ENCODE results near the gene ZBTB47. TPM values are rescaled to one million over a fixed set of nuclear protein-coding genes. Genes with fewer than 3 reads are reported as not detected.

ZBTB47 gene
- polyA plus RNA-seq (2013, experiment 1 of 2) = 2.7 TPM
- polyA plus RNA-seq (2013, experiment 2 of 2) = 2.8 TPM

DNA sequence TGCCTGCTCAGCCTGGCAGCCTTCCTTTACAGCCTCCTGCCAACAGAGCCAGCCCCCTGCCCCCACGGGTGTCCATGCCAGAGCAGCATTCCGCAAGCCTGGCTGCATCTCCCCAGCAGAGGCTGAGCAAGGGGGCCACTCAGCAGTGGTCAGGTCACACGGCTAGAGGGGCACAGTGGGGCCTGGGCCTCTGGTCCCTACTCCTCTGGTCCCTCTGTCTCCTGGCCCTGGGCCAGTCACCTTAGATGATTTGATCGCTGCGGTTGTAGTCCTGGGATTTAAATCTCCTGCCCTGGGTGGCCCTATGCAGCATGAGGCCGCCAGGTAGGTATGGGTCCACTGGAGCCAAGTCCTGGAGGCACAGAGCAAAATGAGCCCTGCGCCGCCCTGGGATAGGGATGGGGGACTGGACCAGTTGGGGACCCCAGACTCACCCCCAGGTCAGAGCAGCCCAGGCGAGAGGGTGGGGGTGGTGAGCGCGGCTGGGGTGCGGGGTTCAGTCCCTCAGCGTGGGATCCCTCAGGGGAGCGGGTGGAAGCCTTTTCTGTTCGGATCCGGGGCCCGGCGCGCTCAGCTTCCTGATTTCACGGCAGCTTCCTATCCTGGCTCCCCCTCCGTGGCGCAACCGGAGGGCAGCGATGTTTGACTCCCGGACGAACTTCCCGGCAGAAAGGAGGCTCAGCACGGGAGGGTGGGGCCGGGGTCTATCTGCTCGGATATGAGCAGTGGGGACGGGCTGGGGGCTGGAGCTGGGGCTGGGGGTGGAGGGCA lies at the start of gene ZBTB47:
Gene ZBTB47 (plus strand): TSS at position 138 of the 771 bp plus-strand sequence. CDS start 4,659 bp downstream, outside the sequence.
- no peak within 1 kb of the TSS for H2BK5ac ChIP-seq (ENCODE audit: low read length)
- no peaks in the 10 kb centered on the region for H3K27me3 ChIP-seq (ENCODE audit: control insufficient read depth in 3 of 3, insufficient read depth in 3 of 3, low read depth in 1 of 3, low read length in 3 of 3)
- no peak for DNase-seq (ENCODE audit: low spot score)
- peaks cover 18 to 24% of the 10 kb centered on the region in 2 donors for H3K4me1 ChIP-seq (ENCODE audit: control insufficient read depth in 2 of 2, insufficient read depth in 1 of 2, low read depth in 1 of 2, low read length in 2 of 2)
- peak within 1 kb of the TSS; percentile 60 for H2BK12ac ChIP-seq (ENCODE audit: low read length)
- H4K8ac ChIP-seq (ENCODE audit: low read depth, low read length) = peak within 1 kb of the TSS; percentile 23
- H3K36me3 ChIP-seq (replicated peaks in 1 of 2; ENCODE audit: control insufficient read depth in 2 of 2, insufficient read depth in 2 of 2, low read length in 2 of 2) = peaks cover 5 to 22% of the 10 kb centered on the region in 2 donors
- no peak within 1 kb of the TSS for H3K27ac ChIP-seq (replicated peaks; ENCODE audit: low read length)
- peak within 1 kb of the TSS; percentile 94 for H2AFZ ChIP-seq (ENCODE audit: low read length)
- peak within 1 kb of the TSS; percentile 65 to 87 for H3K4me3 ChIP-seq (ENCODE audit: low read length in 2 of 2)
- peak within 1 kb of the TSS; percentile 91 for H2BK15ac ChIP-seq (ENCODE audit: low read length)
- H3K79me1 ChIP-seq (ENCODE audit: low read depth, low read length) = peaks cover 4% of the 10 kb centered on the region
- peak within 1 kb of the TSS; percentile 94 for H3K9ac ChIP-seq (ENCODE audit: low read depth, low read length, poor library complexity)
- peak within 1 kb of the TSS; percentile 98 for H3K14ac ChIP-seq (ENCODE audit: low read length)
- peak within 1 kb of the TSS; percentile 58 for H4K91ac ChIP-seq (ENCODE audit: low read depth, low read length, poor library complexity)
- H3K9me3 ChIP-seq (replicated peaks in 1 of 2; ENCODE audit: control insufficient read depth in 2 of 2, insufficient read depth in 1 of 2, low read depth in 1 of 2, low read length in 2 of 2) = no peaks in the 10 kb centered on the region
- H2BK120ac ChIP-seq (ENCODE audit: low read depth, low read length) = peak within 1 kb of the TSS; percentile 58
- peak within 1 kb of the TSS; percentile 16 for H3K23ac ChIP-seq (ENCODE audit: low read depth, low read length, poor library complexity)
- no CpG with 5 or more reads among the region's 31 CpGs for WGBS, 2 donors (ENCODE audit: extremely low coverage in 2 of 2, insufficient read length in 2 of 2, insufficient replicate concordance in 1 of 2)
- peak within 1 kb of the TSS; percentile 98 for H3K18ac ChIP-seq (ENCODE audit: low read length)
- peak within 1 kb of the TSS; percentile 57 for H3K4ac ChIP-seq (ENCODE audit: low read length)
- peak within 1 kb of the TSS; percentile 87 for H3K4me2 ChIP-seq (ENCODE audit: insufficient read depth, low read length, poor library complexity, severe bottlenecking)
- H2AK5ac ChIP-seq (ENCODE audit: low read depth, low read length) = peak within 1 kb of the TSS; percentile 93

DNA sequence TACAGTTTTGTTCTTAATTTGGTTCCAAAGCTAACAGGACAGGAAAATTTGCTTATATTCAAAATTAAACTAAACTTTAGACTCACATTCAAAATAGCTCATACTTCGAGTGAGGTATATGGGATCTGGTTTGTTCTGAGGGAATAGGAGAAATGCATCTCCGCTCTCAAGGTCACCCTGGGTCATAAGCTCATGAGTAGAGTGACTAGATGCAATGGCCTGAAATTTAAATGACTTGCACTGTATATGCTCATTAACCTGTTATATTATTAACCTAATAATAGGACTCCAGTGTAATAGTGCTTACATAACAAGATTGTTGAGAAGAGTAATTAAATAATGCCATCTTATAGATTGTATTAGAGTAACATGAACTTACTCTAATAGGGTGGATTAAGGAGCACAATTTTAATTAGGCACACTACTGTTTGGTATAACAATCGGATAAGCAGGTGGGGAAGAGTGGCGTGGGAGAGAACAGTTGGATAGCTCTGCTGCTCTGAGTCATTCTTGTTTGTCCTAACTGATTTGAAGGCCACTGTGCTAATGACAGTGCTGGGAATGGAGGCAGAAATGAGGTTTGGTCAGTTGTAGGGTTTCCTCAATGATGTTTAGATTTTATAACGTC lies 47.8 kb upstream of the ZBTB47 start:
- Histone ChIP-seq H3K36me3 (replicated peaks in 1 of 2; ENCODE audit: control insufficient read depth in 2 of 2, insufficient read depth in 2 of 2, low read length in 2 of 2) (peaks cover 2 to 83% of the 10 kb centered on the region in 2 donors), H3K27ac (replicated peaks; ENCODE audit: low read length) (no peak overlapping the region), H2BK120ac (ENCODE audit: low read depth, low read length) (no peak overlapping the region)

DNA sequence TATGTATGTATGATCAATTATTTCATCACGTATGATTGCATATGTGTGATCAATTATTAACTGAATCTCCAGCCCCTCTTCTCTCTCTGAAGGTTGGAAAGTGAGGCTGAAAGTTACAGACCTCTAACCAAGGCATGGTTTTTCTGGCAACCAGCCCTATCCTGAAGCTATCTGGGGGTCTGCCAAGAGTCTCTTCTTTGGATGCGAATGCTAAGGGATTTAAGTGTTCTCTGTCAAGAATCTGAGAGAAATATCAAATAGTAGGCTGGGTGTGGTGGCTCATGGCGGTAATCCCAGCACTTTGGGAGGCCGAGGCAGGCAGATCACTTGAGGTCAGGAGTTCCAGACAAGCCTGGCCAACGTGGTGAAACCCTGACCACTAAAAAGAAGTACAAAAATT lies 44.9 kb upstream of the ZBTB47 start:
- H2BK12ac ChIP-seq (ENCODE audit: low read length) = no peak overlapping the region
- peaks cover 0 to 7% of the 10 kb centered on the region in 2 donors for H3K9me3 ChIP-seq (replicated peaks in 1 of 2; ENCODE audit: control insufficient read depth in 2 of 2, insufficient read depth in 1 of 2, low read depth in 1 of 2, low read length in 2 of 2)
- no peak overlapping the region for H3K18ac ChIP-seq (ENCODE audit: low read length)
- no peaks in the 10 kb centered on the region for H3K4me1 ChIP-seq (ENCODE audit: control insufficient read depth in 2 of 2, insufficient read depth in 1 of 2, low read depth in 1 of 2, low read length in 2 of 2)
- no peak overlapping the region for H4K8ac ChIP-seq (ENCODE audit: low read depth, low read length)
- no peak overlapping the region for H3K9ac ChIP-seq (ENCODE audit: low read depth, low read length, poor library complexity)
- H3K36me3 ChIP-seq (replicated peaks in 1 of 2; ENCODE audit: control insufficient read depth in 2 of 2, insufficient read depth in 2 of 2, low read length in 2 of 2) = peaks cover 2 to 94% of the 10 kb centered on the region in 2 donors
- no peak overlapping the region for H3K4me2 ChIP-seq (ENCODE audit: insufficient read depth, low read length, poor library complexity, severe bottlenecking)
- H2AFZ ChIP-seq (ENCODE audit: low read length) = no peak overlapping the region
- H2BK15ac ChIP-seq (ENCODE audit: low read length) = no peak overlapping the region
- no peak overlapping the region for H3K23ac ChIP-seq (ENCODE audit: low read depth, low read length, poor library complexity)
- no peak overlapping the region for H3K4ac ChIP-seq (ENCODE audit: low read length)
- H3K79me1 ChIP-seq (ENCODE audit: low read depth, low read length) = no peaks in the 10 kb centered on the region
- WGBS, 2 donors (ENCODE audit: extremely low coverage in 2 of 2, insufficient read length in 2 of 2, insufficient replicate concordance in 1 of 2) = no CpG with 5 or more reads among the region's 5 CpGs
- no peak overlapping the region for H2AK5ac ChIP-seq (ENCODE audit: low read depth, low read length)
- no peak overlapping the region for H2BK120ac ChIP-seq (ENCODE audit: low read depth, low read length)
- no peak overlapping the region for H3K27ac ChIP-seq (replicated peaks; ENCODE audit: low read length)
- no peak overlapping the region for H3K14ac ChIP-seq (ENCODE audit: low read length)
- no peak overlapping the region for H2BK5ac ChIP-seq (ENCODE audit: low read length)
- no peaks in the 10 kb centered on the region for H3K27me3 ChIP-seq (ENCODE audit: control insufficient read depth in 3 of 3, insufficient read depth in 3 of 3, low read depth in 1 of 3, low read length in 3 of 3)
- no peak overlapping the region for H3K4me3 ChIP-seq (ENCODE audit: low read length in 2 of 2)
- H4K91ac ChIP-seq (ENCODE audit: low read depth, low read length, poor library complexity) = no peak overlapping the region
- DNase-seq (ENCODE audit: low spot score) = no peak

More for the DNA sequence above, 47.8 kb upstream of the ZBTB47 start:
- Histone ChIP-seq H3K4ac (ENCODE audit: low read length) (no peak overlapping the region), H3K27me3 (ENCODE audit: control insufficient read depth in 3 of 3, insufficient read depth in 3 of 3, low read depth in 1 of 3, low read length in 3 of 3) (no peaks in the 10 kb centered on the region), H2AK5ac (ENCODE audit: low read depth, low read length) (no peak overlapping the region), H3K14ac (ENCODE audit: low read length) (no peak overlapping the region), H2BK12ac (ENCODE audit: low read length) (no peak overlapping the region), H3K4me2 (ENCODE audit: insufficient read depth, low read length, poor library complexity, severe bottlenecking) (no peak overlapping the region), H3K23ac (ENCODE audit: low read depth, low read length, poor library complexity) (no peak overlapping the region), H2BK5ac (ENCODE audit: low read length) (no peak overlapping the region), H3K9me3 (replicated peaks in 1 of 2; ENCODE audit: control insufficient read depth in 2 of 2, insufficient read depth in 1 of 2, low read depth in 1 of 2, low read length in 2 of 2) (peaks cover 0 to 13% of the 10 kb centered on the region in 2 donors), H4K8ac (ENCODE audit: low read depth, low read length) (no peak overlapping the region), H3K79me1 (ENCODE audit: low read depth, low read length) (no peaks in the 10 kb centered on the region), H3K9ac (ENCODE audit: low read depth, low read length, poor library complexity) (no peak overlapping the region), H2AFZ (ENCODE audit: low read length) (no peak overlapping the region), H3K18ac (ENCODE audit: low read length) (no peak overlapping the region), H2BK15ac (ENCODE audit: low read length) (no peak overlapping the region), H3K4me1 (ENCODE audit: control insufficient read depth in 2 of 2, insufficient read depth in 1 of 2, low read depth in 1 of 2, low read length in 2 of 2) (peaks cover 3% of the 10 kb centered on the region in 2 donors), H3K4me3 (ENCODE audit: low read length in 2 of 2) (no peak overlapping the region), H4K91ac (ENCODE audit: low read depth, low read length, poor library complexity) (no peak overlapping the region)
- no CpG with 5 or more reads among the region's 5 CpGs for WGBS, 2 donors (ENCODE audit: extremely low coverage in 2 of 2, insufficient read length in 2 of 2, insufficient replicate concordance in 1 of 2)
- DNase-seq (ENCODE audit: low spot score) = no peak

DNA sequence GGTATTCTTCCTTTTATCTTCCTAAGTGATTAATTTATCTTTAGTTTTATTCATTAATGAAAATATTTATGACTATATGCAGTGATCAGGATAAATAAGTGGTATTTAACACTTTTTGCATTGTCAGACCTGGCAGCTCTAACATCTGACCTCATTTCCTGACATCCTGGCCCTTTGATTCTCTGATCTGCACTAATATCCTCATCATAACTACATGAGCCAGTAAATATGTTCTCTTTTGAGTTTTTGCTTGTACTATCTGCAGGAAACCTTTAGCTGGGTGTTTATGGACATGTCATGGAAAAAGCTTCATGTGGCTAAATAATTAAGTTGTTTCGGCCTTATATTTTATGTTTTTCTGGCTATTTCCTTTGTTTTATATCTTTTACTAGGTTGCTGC lies 42.5 kb upstream of the ZBTB47 start:
- no peak overlapping the region for H3K23ac ChIP-seq (ENCODE audit: low read depth, low read length, poor library complexity)
- no peak overlapping the region for H3K27ac ChIP-seq (replicated peaks; ENCODE audit: low read length)
- H2AK5ac ChIP-seq (ENCODE audit: low read depth, low read length) = no peak overlapping the region
- H3K4ac ChIP-seq (ENCODE audit: low read length) = no peak overlapping the region
- no peak overlapping the region for H2AFZ ChIP-seq (ENCODE audit: low read length)
- H2BK120ac ChIP-seq (ENCODE audit: low read depth, low read length) = no peak overlapping the region
- H3K9ac ChIP-seq (ENCODE audit: low read depth, low read length, poor library complexity) = no peak overlapping the region
- peaks cover 2 to 89% of the 10 kb centered on the region in 2 donors for H3K36me3 ChIP-seq (replicated peaks in 1 of 2; ENCODE audit: control insufficient read depth in 2 of 2, insufficient read depth in 2 of 2, low read length in 2 of 2)
- DNase-seq (ENCODE audit: low spot score) = no peak
- no peaks in the 10 kb centered on the region for H3K9me3 ChIP-seq (replicated peaks in 1 of 2; ENCODE audit: control insufficient read depth in 2 of 2, insufficient read depth in 1 of 2, low read depth in 1 of 2, low read length in 2 of 2)
- no peak overlapping the region for H2BK15ac ChIP-seq (ENCODE audit: low read length)
- no CpG with 5 or more reads among the region's 1 CpG for WGBS, 2 donors (ENCODE audit: extremely low coverage in 2 of 2, insufficient read length in 2 of 2, insufficient replicate concordance in 1 of 2)
- no peak overlapping the region for H4K8ac ChIP-seq (ENCODE audit: low read depth, low read length)
- H4K91ac ChIP-seq (ENCODE audit: low read depth, low read length, poor library complexity) = no peak overlapping the region
- H3K18ac ChIP-seq (ENCODE audit: low read length) = no peak overlapping the region
- H3K14ac ChIP-seq (ENCODE audit: low read length) = no peak overlapping the region
- H3K79me1 ChIP-seq (ENCODE audit: low read depth, low read length) = no peaks in the 10 kb centered on the region
- no peak overlapping the region for H2BK5ac ChIP-seq (ENCODE audit: low read length)
- no peak overlapping the region for H3K4me2 ChIP-seq (ENCODE audit: insufficient read depth, low read length, poor library complexity, severe bottlenecking)
- H3K4me1 ChIP-seq (ENCODE audit: control insufficient read depth in 2 of 2, insufficient read depth in 1 of 2, low read depth in 1 of 2, low read length in 2 of 2) = no peaks in the 10 kb centered on the region
- H3K27me3 ChIP-seq (ENCODE audit: control insufficient read depth in 3 of 3, insufficient read depth in 3 of 3, low read depth in 1 of 3, low read length in 3 of 3) = no peaks in the 10 kb centered on the region
- no peak overlapping the region for H2BK12ac ChIP-seq (ENCODE audit: low read length)
- no peak overlapping the region for H3K4me3 ChIP-seq (ENCODE audit: low read length in 2 of 2)

Measured in neuronal stem cell (in vitro differentiated cells).